ENCODE measurements around the gene UBE2QL1. TPM values are rescaled to one million over a fixed set of nuclear protein-coding genes. Genes with fewer than 3 reads are reported as not detected.

The UBE2QL1 gene
- total and polyA plus RNA-seq, 2 of the 8 experiments (the other 6 are each of a cell fraction or from before 2014, with no cell fraction given), result 0.43 to 0.65 TPM

DNA sequence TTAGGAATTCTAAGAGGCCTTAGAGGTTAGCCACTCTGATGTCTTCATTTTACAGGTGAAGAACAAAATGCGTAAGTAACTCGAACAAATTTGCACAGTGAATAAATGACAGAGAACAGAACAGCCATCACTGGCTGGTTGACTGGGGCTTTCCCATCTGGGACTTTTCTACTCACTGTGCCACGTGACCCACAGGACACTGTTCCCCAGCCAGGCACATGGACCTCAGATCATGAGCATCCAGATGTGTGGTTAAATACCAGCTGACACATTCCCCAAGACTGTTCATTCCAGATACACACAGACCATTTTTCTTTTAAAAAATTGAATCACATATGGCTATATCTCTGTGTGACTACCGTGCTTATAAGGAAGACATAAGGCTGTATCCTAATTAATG lies 44.5 kb upstream of the UBE2QL1 start:
- H2BK5ac ChIP-seq (ENCODE audit: low read depth, low read length), result no peak overlapping the region
- H2BK120ac ChIP-seq (replicated peaks; ENCODE audit: low read depth, low read length), result no peak overlapping the region
- no peaks in the 10 kb centered on the region; the same call in 1 of the 2 replicates for H3K23me2 ChIP-seq (ENCODE audit: low read depth, low read length)
- FAIRE-seq, result no peak
- H3K4me2 ChIP-seq (ENCODE audit: insufficient read depth in 1 of 2, low read depth in 2 of 2, low read length in 2 of 2), result no peak overlapping the region
- H2BK20ac ChIP-seq (ENCODE audit: low read length), result no peak overlapping the region
- WGBS, 2 experiments (ENCODE audit: extremely low coverage in 1 of 2, insufficient coverage in 1 of 2, insufficient read length in 1 of 2, insufficient replicate concordance in 2 of 2, low coverage in 1 of 2, low lambda C conversion rate in 2 of 2, missing lambda C conversion rate in 1 of 2), result 86% methylated on average over 4 of the region's 4 CpGs; no CpG with 5 or more reads in 1 of the 2 experiments
- no peak overlapping the region for H4K91ac ChIP-seq (replicated peaks; ENCODE audit: insufficient read length, low read length)
- H2AFZ ChIP-seq (ENCODE audit: low read length), result no peak overlapping the region
- no peaks in the 10 kb centered on the region for H3K9me3 ChIP-seq (ENCODE audit: insufficient read depth in 2 of 2, low read depth in 1 of 2, low read length in 1 of 2)
- no peak overlapping the region for H3K56ac ChIP-seq (replicated peaks; ENCODE audit: insufficient read length, low read depth, low read length)
- no peak overlapping the region for H2BK12ac ChIP-seq (ENCODE audit: low read depth, low read length)
- H3K23ac ChIP-seq (ENCODE audit: insufficient read length), result no peak overlapping the region
- no peaks in the 10 kb centered on the region for H4K20me1 ChIP-seq (replicated peaks in 1 of 2; ENCODE audit: control insufficient read depth in 1 of 2, insufficient read depth in 2 of 2, low read length in 2 of 2)
- H3K27me3 ChIP-seq (replicated peaks in 1 of 4; ENCODE audit: control insufficient read depth in 3 of 4, extremely low read depth in 1 of 4, insufficient read depth in 3 of 4, low read length in 3 of 4), result peaks cover 0 to 1% (median 0%) of the 10 kb centered on the region in 4 experiments; a peak in 1 of 7 replicates
- H3K36me3 ChIP-seq (ENCODE audit: control insufficient read depth in 2 of 4, insufficient read depth in 4 of 4, low read length in 3 of 4), result no peaks in the 10 kb centered on the region
- H3K79me1 ChIP-seq (ENCODE audit: low read depth, low read length), result no peaks in the 10 kb centered on the region
- H4K5ac ChIP-seq (ENCODE audit: insufficient read length, low read depth, low read length), result no peak overlapping the region
- no peak overlapping the region for H3K27ac ChIP-seq (ENCODE audit: low read depth, low read length)
- CTCF ChIA-PET (ENCODE audit: partially characterized antibody), result no interaction called here
- H4K8ac ChIP-seq (ENCODE audit: extremely low read depth, insufficient read depth, low read length), result no peak overlapping the region
- no peak overlapping the region for H3K9ac ChIP-seq (replicated peaks in 1 of 4; ENCODE audit: extremely low read depth in 1 of 4, low read depth in 3 of 4, low read length in 3 of 4)
- H3K4ac ChIP-seq (replicated peaks; ENCODE audit: insufficient read length, low read depth, low read length), result no peak overlapping the region
- DNase-seq (ENCODE audit: low read depth in 1 of 2, low spot score in 2 of 2), result no peak
- no peak overlapping the region for H3K18ac ChIP-seq (ENCODE audit: extremely low read depth, low read length)
- no peak overlapping the region for H2BK15ac ChIP-seq (ENCODE audit: low read length)
- H3K4me1 ChIP-seq (replicated peaks in 1 of 4; ENCODE audit: control insufficient read depth in 3 of 4, insufficient read depth in 4 of 4, low read length in 3 of 4), result no peaks in the 10 kb centered on the region
- no peak overlapping the region for H2AK5ac ChIP-seq (ENCODE audit: low read depth, low read length)
- H3K79me2 ChIP-seq (ENCODE audit: control insufficient read depth in 1 of 2, insufficient read depth in 2 of 2, low read length in 2 of 2), result no peaks in the 10 kb centered on the region
- no peak overlapping the region for H3K14ac ChIP-seq (ENCODE audit: insufficient read length)
- POLR2A ChIA-PET (ENCODE audit: partially characterized antibody), result no interaction called here
- H3K4me3 ChIP-seq (ENCODE audit: extremely low read depth in 1 of 4, insufficient read depth in 2 of 4, low read depth in 3 of 4, low read length in 4 of 4), result no peak overlapping the region

All from H1 (cell line).